HepG2 (cell line): Measurements from ENCODE around the gene LEMD2. TPM values are rescaled to one million over a fixed set of nuclear protein-coding genes. Genes with fewer than 3 reads are reported as not detected.

Experiments used
- ATAC-seq: fragments of 200-7000 bp; cut with Tn5 transposase; 3 replicates; pipeline ENCODE4 v1.9.1; 2020; ENCODE audit warnings: mild to moderate bottlenecking, moderate library complexity
- BruUV-seq: library from RNA; stranded (reverse); fragments of 400-500 nt; replicated peaks from 2 replicates; lab custom pipeline; 2021; lab: Mats Ljungman, UMichigan
- CTCF ChIA-PET: fragments of 300-600 bp; formaldehyde crosslinking; extraction: SDS; loops from one replicate; lab custom pipeline; 2021; ENCODE audit warnings: low total read pairs, inconsistent platforms, low intra/inter-chr PET ratio; lab: Yijun Ruan, JAX
- POLR2A ChIA-PET: fragments of 350-600 bp; sonication (Branson Sonifier 250); formaldehyde crosslinking; loops from one replicate; lab custom pipeline; 2020; ENCODE audit warnings: antibody characterized with exemption, inconsistent platforms; lab: Yijun Ruan, JAX
- DNase-seq: peaks from one replicate; pipeline ENCODE4 v3.0.0-alpha.2; 2015; ENCODE audit warnings: low spot score
- FAIRE-seq: peaks from 3 replicates; lab custom pipeline; 2011; peaks lifted over from hg19 to GRCh38; lab: Jason Lieb, UNC
- H2AFZ ChIP-seq: one replicate; pipeline ENCODE4 v1.6.1; 2011; ENCODE audit warnings: low read length, inconsistent platforms
- H3K27ac ChIP-seq: fragments of 300-600 bp; 3 replicates; pipeline ENCODE4 v1.8.0; 2011; ENCODE audit warnings: mixed run types, mild to moderate bottlenecking, mixed read lengths, low read length, inconsistent platforms; ENCODE audit not compliant: insufficient read depth; ENCODE audit errors: extremely low read length
- H3K27me3 ChIP-seq, 2 experiments: fragments of 200-600 bp in 1 of 2; 2 replicates in 1 of 2; 3 replicates in 1 of 2; pipeline versions ENCODE4 v1.6.0 to v1.8.0; 2011; ENCODE audit warnings: low read length in 2 of 2, mild to moderate bottlenecking in 2 of 2, moderate library complexity in 2 of 2, inconsistent platforms in 1 of 2; ENCODE audit not compliant: insufficient read depth in 2 of 2, control insufficient read depth in 1 of 2
- H3K36me3 ChIP-seq, 2 experiments: fragments of 200-600 bp in 1 of 2; replicated peaks in 1 of 2; 2 replicates in 1 of 2; 3 replicates in 1 of 2; pipeline versions ENCODE4 v1.5.1 to v1.8.0; 2011; ENCODE audit warnings: low read length in 2 of 2, inconsistent platforms in 1 of 2; ENCODE audit not compliant: insufficient read depth in 2 of 2, control insufficient read depth in 1 of 2
- H3K4me1 ChIP-seq: 2 replicates; pipeline ENCODE4 v1.5.1; 2012; ENCODE audit warnings: low read length, inconsistent platforms; ENCODE audit not compliant: insufficient read depth
- H3K4me2 ChIP-seq: 2 replicates; pipeline ENCODE4 v1.6.0; 2011; ENCODE audit warnings: low read depth, low read length, inconsistent platforms
- H3K4me3 ChIP-seq, 3 experiments: fragments of 200-600 bp in 1 of 3; sonication (generic), shearing (Covaris generic) in 1 of 3; replicated peaks in 1 of 3; 2 replicates each; pipeline ENCODE4 v1.5.1; 2011 to 2016; ENCODE audit warnings: low read length in 3 of 3, inconsistent platforms in 2 of 3, low read depth in 2 of 3, mild to moderate bottlenecking in 2 of 3, control low read depth in 1 of 3, mixed read lengths in 1 of 3; ENCODE audit not compliant: insufficient read depth in 1 of 3
- H3K79me2 ChIP-seq: one replicate; pipeline ENCODE4 v1.6.1; 2011; ENCODE audit warnings: low read length, inconsistent platforms; ENCODE audit not compliant: insufficient read depth
- H3K9ac ChIP-seq: 2 replicates; pipeline ENCODE4 v1.6.0; 2011; ENCODE audit warnings: mild to moderate bottlenecking, low read depth, low read length, inconsistent platforms; ENCODE audit not compliant: insufficient read depth
- H3K9me3 ChIP-seq: 2 replicates; pipeline ENCODE4 v1.5.1; 2012; ENCODE audit warnings: mild to moderate bottlenecking, low read length
- H4K20me1 ChIP-seq: 2 replicates; pipeline ENCODE4 v1.6.0; 2011; ENCODE audit warnings: inconsistent platforms, mild to moderate bottlenecking, low read length, moderate library complexity; ENCODE audit not compliant: insufficient read depth
- EEA1 ChIP-seq: sonication (generic); formaldehyde crosslinking; IDR thresholded peaks from 2 replicates; pipeline ENCODE4 v1.5.1; 2020; ENCODE audit warnings: mild to moderate bottlenecking, missing genetic modification reagents, borderline replicate concordance
- HNF4A ChIP-seq: sonication (generic); formaldehyde crosslinking; IDR thresholded peaks from 2 replicates; pipeline ENCODE4 v1.4.0; 2020; ENCODE audit warnings: missing genetic modification reagents
- NFKBIZ ChIP-seq: IDR thresholded peaks from 2 replicates; pipeline ENCODE4 v1.6.1; 2018; ENCODE audit warnings: missing genetic modification reagents, missing compliant biosample characterization
- REPIN1 ChIP-seq: sonication (generic); formaldehyde crosslinking; IDR thresholded peaks from 2 replicates; pipeline ENCODE4 v1.8.0; 2022; ENCODE audit warnings: missing genetic modification reagents, low read depth, mild to moderate bottlenecking, borderline replicate concordance
- SAFB2 ChIP-seq: sonication (generic); formaldehyde crosslinking; IDR thresholded peaks from 2 replicates; pipeline ENCODE4 v1.5.1; 2020; ENCODE audit warnings: missing genetic modification reagents, low read depth, mild to moderate bottlenecking, borderline replicate concordance
- SIN3B ChIP-seq: fragments of 150-350 bp; IDR thresholded peaks from 2 replicates; pipeline ENCODE4 v1.6.1; 2014; ENCODE audit warnings: low read length
- ZFP91 ChIP-seq: sonication (generic); formaldehyde crosslinking; IDR thresholded peaks from 2 replicates; pipeline ENCODE4 v1.9.0; 2022; ENCODE audit warnings: missing genetic modification reagents, mild to moderate bottlenecking, borderline replicate concordance
- ZFY ChIP-seq: sonication (generic); formaldehyde crosslinking; IDR thresholded peaks from 2 replicates; pipeline ENCODE4 v1.4.0; 2020; ENCODE audit warnings: missing genetic modification reagents
- ZNF10 ChIP-seq: sonication (generic); formaldehyde crosslinking; IDR thresholded peaks from 2 replicates; pipeline ENCODE4 v1.4.0; 2020; ENCODE audit warnings: mild to moderate bottlenecking, low read depth, missing genetic modification reagents, borderline replicate concordance
- ZNF136 ChIP-seq: sonication (generic); formaldehyde crosslinking; IDR thresholded peaks from 2 replicates; pipeline ENCODE4 v1.8.1; 2022; ENCODE audit warnings: low read depth, mild to moderate bottlenecking, moderate library complexity, missing genetic modification reagents
- ZNF557 ChIP-seq: sonication (generic); formaldehyde crosslinking; IDR thresholded peaks from 2 replicates; pipeline ENCODE4 v1.4.0; 2020; ENCODE audit warnings: missing genetic modification reagents
- WGBS: methylation state at CpG from one replicate; pipeline ENCODE4 v1.1.6; 2017; ENCODE audit warnings: low lambda C conversion rate; 5-methylcytosine and 5-hydroxymethylcytosine counted together
- in situ Hi-C: cut with HindIII; loops from 2 replicates; pipeline ENCODE4 v1.10.0; 2017; ENCODE audit warnings: low pct_unique_long_range_greater_than_20kb; ENCODE audit not compliant: extremely low pct_ligation_motif_present
- intact Hi-C: fragments of 100-400 bp; cut with micrococcal nuclease; formaldehyde crosslinking; loops from one replicate; pipeline ENCODE4 v1.10.0; 2022; ENCODE audit not compliant: unreplicated experiment
- polyA plus RNA-seq, 8 experiments: library from polyadenylated mRNA; depleted of rRNA in 3 of 8; stranded (reverse) in 7 of 8; unstranded in 1 of 8; fragments of >200 nt; fragmentation: Illumina TruSeq in 4 of 8; extraction: Trizol in 4 of 8; gene quantifications; 2 replicates each; pipeline versions ENCODE4 v1.2.1 to v1.2.3, GENCODE V29; 2011 to 2016; ENCODE audit warnings: low read depth in 4 of 8, missing spikeins in 1 of 8, mixed read lengths in 1 of 8; ENCODE audit not compliant: insufficient read depth in 1 of 8
- total RNA-seq, 5 experiments: library from RNA; depleted of rRNA; stranded (reverse); fragments of >200 nt; fragmentation: Illumina TruSeq; extraction: Trizol; gene quantifications; 2 replicates each; pipeline ENCODE4 v1.2.3, GENCODE V29; 2016; ENCODE audit warnings: low read depth in 1 of 5
- TF ChIP-seq, protein P1 (sequence below): sonication (generic); formaldehyde crosslinking; IDR thresholded peaks from 2 replicates; pipeline ENCODE4 v1.4.0; 2020; ENCODE audit warnings: mild to moderate bottlenecking, missing genetic modification reagents
- TF ChIP-seq, protein P2 (sequence below): sonication (generic); formaldehyde crosslinking; IDR thresholded peaks from 2 replicates; pipeline ENCODE4 v1.9.0; 2022; ENCODE audit warnings: low read depth, missing genetic modification reagents

Gene LEMD2
- total and polyA plus RNA-seq, 2 of the 13 experiments (the other 11 are each of a cell fraction or from before 2014, with no cell fraction given), result 45.2 to 62.9 TPM

- peak overlapping the region; percentile 33; the same call in 1 of the 2 replicates for H3K4me2 ChIP-seq
- H3K9ac ChIP-seq, result no peak overlapping the region
- DNase-seq (no peak), ATAC-seq (peak; percentile 31), FAIRE-seq (no peak)
- no peak overlapping the region for H3K4me3 ChIP-seq
- H2AFZ ChIP-seq, result no peak overlapping the region
- H3K79me2 ChIP-seq, result no peaks in the 10 kb centered on the region
- H3K27me3 ChIP-seq, result no peaks in the 10 kb centered on the region
- in situ Hi-C loops (no loop called here), intact Hi-C loops (no loop called here)
- CTCF ChIA-PET, result no interaction called here
- no TSS peak for BruUV-seq
- TF ChIP-seq ZFP91 (CRISPR knock-in tag) (no peak), HNF4A (CRISPR knock-in tag) (peak; percentile 49), SIN3B (no peak), ZFY (peak; percentile 2; the same call in 1 of the 2 replicates), EEA1 (CRISPR knock-in tag) (0 out of 2 replicates have a peak, but pooled peaks have one; percentile 38), NFKBIZ (0 out of 2 replicates have a peak, but pooled peaks have one; percentile 18), REPIN1 (CRISPR knock-in tag) (0 out of 2 replicates have a peak, but pooled peaks have one; percentile 12), SAFB2 (0 out of 2 replicates have a peak, but pooled peaks have one; percentile 44), ZNF10 (CRISPR knock-in tag) (no peak), ZNF557 (no peak), ZNF136 (CRISPR knock-in tag) (no peak)
- TF ChIP-seq, protein P1, sequence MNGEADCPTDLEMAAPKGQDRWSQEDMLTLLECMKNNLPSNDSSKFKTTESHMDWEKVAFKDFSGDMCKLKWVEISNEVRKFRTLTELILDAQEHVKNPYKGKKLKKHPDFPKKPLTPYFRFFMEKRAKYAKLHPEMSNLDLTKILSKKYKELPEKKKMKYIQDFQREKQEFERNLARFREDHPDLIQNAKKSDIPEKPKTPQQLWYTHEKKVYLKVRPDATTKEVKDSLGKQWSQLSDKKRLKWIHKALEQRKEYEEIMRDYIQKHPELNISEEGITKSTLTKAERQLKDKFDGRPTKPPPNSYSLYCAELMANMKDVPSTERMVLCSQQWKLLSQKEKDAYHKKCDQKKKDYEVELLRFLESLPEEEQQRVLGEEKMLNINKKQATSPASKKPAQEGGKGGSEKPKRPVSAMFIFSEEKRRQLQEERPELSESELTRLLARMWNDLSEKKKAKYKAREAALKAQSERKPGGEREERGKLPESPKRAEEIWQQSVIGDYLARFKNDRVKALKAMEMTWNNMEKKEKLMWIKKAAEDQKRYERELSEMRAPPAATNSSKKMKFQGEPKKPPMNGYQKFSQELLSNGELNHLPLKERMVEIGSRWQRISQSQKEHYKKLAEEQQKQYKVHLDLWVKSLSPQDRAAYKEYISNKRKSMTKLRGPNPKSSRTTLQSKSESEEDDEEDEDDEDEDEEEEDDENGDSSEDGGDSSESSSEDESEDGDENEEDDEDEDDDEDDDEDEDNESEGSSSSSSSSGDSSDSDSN (CRISPR knock-in tag), result peak; percentile 41; the same call in 1 of the 2 replicates
- TF ChIP-seq, protein P2, sequence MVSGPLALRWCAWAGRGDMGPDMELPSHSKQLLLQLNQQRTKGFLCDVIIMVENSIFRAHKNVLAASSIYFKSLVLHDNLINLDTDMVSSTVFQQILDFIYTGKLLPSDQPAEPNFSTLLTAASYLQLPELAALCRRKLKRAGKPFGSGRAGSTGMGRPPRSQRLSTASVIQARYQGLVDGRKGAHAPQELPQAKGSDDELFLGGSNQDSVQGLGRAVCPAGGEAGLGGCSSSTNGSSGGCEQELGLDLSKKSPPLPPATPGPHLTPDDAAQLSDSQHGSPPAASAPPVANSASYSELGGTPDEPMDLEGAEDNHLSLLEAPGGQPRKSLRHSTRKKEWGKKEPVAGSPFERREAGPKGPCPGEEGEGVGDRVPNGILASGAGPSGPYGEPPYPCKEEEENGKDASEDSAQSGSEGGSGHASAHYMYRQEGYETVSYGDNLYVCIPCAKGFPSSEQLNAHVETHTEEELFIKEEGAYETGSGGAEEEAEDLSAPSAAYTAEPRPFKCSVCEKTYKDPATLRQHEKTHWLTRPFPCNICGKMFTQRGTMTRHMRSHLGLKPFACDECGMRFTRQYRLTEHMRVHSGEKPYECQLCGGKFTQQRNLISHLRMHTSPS (CRISPR knock-in tag), result peak; percentile 30; the same call in 1 of the 2 replicates
- peaks cover 27% of the 10 kb centered on the region for H3K4me1 ChIP-seq
- WGBS, result 36% methylated on average over 4 of the region's 5 CpGs
- H3K27ac ChIP-seq, result no peak overlapping the region
- POLR2A ChIA-PET, result interaction anchor here (1.0 to 2.1 kb wide), 4 partner anchors 11 to 770 kb away, joined by 3 to 34 read pairs (median 9); partner anchors contain the start of gene UQCC2
- no peaks in the 10 kb centered on the region for H3K9me3 ChIP-seq
- H3K36me3 ChIP-seq, result no peaks in the 10 kb centered on the region
- no peaks in the 10 kb centered on the region for H4K20me1 ChIP-seq
These were observed 49.4 kb downstream of the LEMD2 start for GRCh38 chr6:33739571-33739970.
